H1 (cell line): ENCODE measurements around the gene SPOCK2. TPM values are rescaled to one million over a fixed set of nuclear protein-coding genes. Genes with fewer than 3 reads are reported as not detected.

Source experiments
- CTCF ChIA-PET: fragments of 300-600 bp; sonication (Branson Sonifier 250); formaldehyde crosslinking; loops from one replicate; lab custom pipeline; 2021; ENCODE audit not compliant: partially characterized antibody; lab: Charles Lee
- POLR2A ChIA-PET: fragments of 300-600 bp; sonication (Branson Sonifier 250); formaldehyde crosslinking; loops from one replicate; lab custom pipeline; 2021; ENCODE audit warnings: inconsistent platforms; ENCODE audit not compliant: partially characterized antibody; lab: Charles Lee
- DNase-seq, 2 experiments: peaks; one replicate each; pipeline versions ENCODE4 v3.0.0 to v3.0.0-alpha.2; 2010 to 2022; ENCODE audit warnings: low spot score in 2 of 2, low read depth in 1 of 2, mixed read lengths in 1 of 2
- FAIRE-seq: peaks from 2 replicates; lab custom pipeline; 2011; peaks lifted over from hg19 to GRCh38; lab: Jason Lieb, UNC
- H2AFZ ChIP-seq: 2 replicates; pipeline ENCODE4 v1.8.1; 2012; ENCODE audit warnings: low read length, inconsistent platforms
- H2AK5ac ChIP-seq: 2 replicates; pipeline ENCODE4 v1.6.1; 2013; ENCODE audit warnings: low read depth, low read length
- H2BK120ac ChIP-seq: replicated peaks from 2 replicates; pipeline ENCODE3; 2013; ENCODE audit warnings: low read depth, low read length, inconsistent platforms
- H2BK12ac ChIP-seq: 2 replicates; pipeline ENCODE4 v1.6.1; 2013; ENCODE audit warnings: low read depth, low read length
- H2BK15ac ChIP-seq: 2 replicates; pipeline ENCODE4 v1.6.1; 2013; ENCODE audit warnings: low read length
- H2BK20ac ChIP-seq: 2 replicates; pipeline ENCODE4 v1.6.1; 2013; ENCODE audit warnings: low read length
- H2BK5ac ChIP-seq: 2 replicates; pipeline ENCODE4 v1.6.1; 2013; ENCODE audit warnings: low read depth, low read length
- H3K14ac ChIP-seq: 2 replicates; pipeline ENCODE4 v1.6.1; 2013; ENCODE audit warnings: inconsistent platforms; ENCODE audit not compliant: insufficient read length
- H3K18ac ChIP-seq: 2 replicates; pipeline ENCODE4 v1.6.1; 2013; ENCODE audit warnings: low read length; ENCODE audit errors: extremely low read depth
- H3K23ac ChIP-seq: 2 replicates; pipeline ENCODE4 v1.6.1; 2013; ENCODE audit warnings: inconsistent platforms; ENCODE audit not compliant: insufficient read length
- H3K23me2 ChIP-seq: 2 replicates; pipeline ENCODE4 v1.6.1; 2013; ENCODE audit warnings: low read depth, low read length
- H3K27ac ChIP-seq: 2 replicates; pipeline ENCODE4 v1.6.1; 2011; ENCODE audit warnings: low read depth, low read length, inconsistent platforms
- H3K27me3 ChIP-seq, 4 experiments: replicated peaks in 1 of 4; 1 replicate in 1 of 4; 2 replicates in 3 of 4; pipeline versions ENCODE4 v1.6.1 to v1.8.1; 2011 to 2013; ENCODE audit warnings: low read length in 3 of 4, mild to moderate bottlenecking in 3 of 4, inconsistent platforms in 2 of 4, mixed read lengths in 2 of 4, moderate library complexity in 1 of 4; ENCODE audit not compliant: control insufficient read depth in 3 of 4, insufficient read depth in 3 of 4; ENCODE audit errors: extremely low read depth in 1 of 4
- H3K36me3 ChIP-seq, 4 experiments: 2 replicates each; pipeline versions ENCODE4 v1.6.1 to v1.8.1; 2011 to 2013; ENCODE audit warnings: mild to moderate bottlenecking in 4 of 4, low read length in 3 of 4, moderate library complexity in 2 of 4, control low read depth in 1 of 4, inconsistent platforms in 1 of 4; ENCODE audit not compliant: insufficient read depth in 4 of 4, control insufficient read depth in 2 of 4
- H3K4ac ChIP-seq: replicated peaks from 2 replicates; pipeline ENCODE3; 2013; ENCODE audit warnings: low read length, low read depth, mixed read lengths, inconsistent platforms; ENCODE audit not compliant: insufficient read length
- H3K4me1 ChIP-seq, 4 experiments: replicated peaks in 1 of 4; 1 replicate in 1 of 4; 2 replicates in 3 of 4; pipeline versions ENCODE4 v1.6.1 to v1.8.1; 2011 to 2013; ENCODE audit warnings: low read length in 3 of 4, inconsistent platforms in 2 of 4, mixed read lengths in 1 of 4; ENCODE audit not compliant: insufficient read depth in 4 of 4, control insufficient read depth in 3 of 4
- H3K4me2 ChIP-seq, 2 experiments: 2 replicates each; pipeline versions ENCODE4 v1.6.1 to v1.8.1; 2011 to 2013; ENCODE audit warnings: low read depth in 2 of 2, low read length in 2 of 2, control low read depth in 1 of 2, inconsistent platforms in 1 of 2, mild to moderate bottlenecking in 1 of 2; ENCODE audit not compliant: insufficient read depth in 1 of 2
- H3K4me3 ChIP-seq, 4 experiments: fragments of 200-600, 300-600 bp in 1 of 4; sonication (generic), shearing (Covaris generic), sonication (Bioruptor Twin) in 1 of 4; 2 replicates each; pipeline versions ENCODE4 v1.5.1 to v1.8.1; 2011 to 2016; ENCODE audit warnings: low read length in 4 of 4, low read depth in 3 of 4, control low read depth in 2 of 4, inconsistent platforms in 2 of 4, mild to moderate bottlenecking in 2 of 4, mixed read lengths in 1 of 4, moderate library complexity in 1 of 4; ENCODE audit not compliant: insufficient read depth in 2 of 4; ENCODE audit errors: extremely low read depth in 1 of 4
- H3K56ac ChIP-seq: replicated peaks from 2 replicates; pipeline ENCODE3; 2013; ENCODE audit warnings: low read depth, mild to moderate bottlenecking, mixed read lengths, low read length, inconsistent platforms; ENCODE audit not compliant: insufficient read length
- H3K79me1 ChIP-seq: 2 replicates; pipeline ENCODE4 v1.6.1; 2013; ENCODE audit warnings: low read depth, low read length, control low read depth
- H3K79me2 ChIP-seq, 2 experiments: 2 replicates each; pipeline versions ENCODE4 v1.6.1 to v1.8.1; 2012 to 2013; ENCODE audit warnings: low read length in 2 of 2, mild to moderate bottlenecking in 2 of 2, inconsistent platforms in 1 of 2; ENCODE audit not compliant: insufficient read depth in 2 of 2, control insufficient read depth in 1 of 2
- H3K9ac ChIP-seq, 4 experiments: replicated peaks in 1 of 4; 1 replicate in 1 of 4; 2 replicates in 3 of 4; pipeline versions ENCODE4 v1.6.1 to v1.8.1; 2011 to 2013; ENCODE audit warnings: low read depth in 3 of 4, low read length in 3 of 4, control low read depth in 2 of 4, mild to moderate bottlenecking in 2 of 4, moderate library complexity in 2 of 4, inconsistent platforms in 1 of 4; ENCODE audit errors: extremely low read depth in 1 of 4
- H3K9me3 ChIP-seq, 2 experiments: 2 replicates each; pipeline versions ENCODE4 v1.6.1 to v1.8.1; 2012 to 2013; ENCODE audit warnings: mild to moderate bottlenecking in 2 of 2, moderate library complexity in 2 of 2, control low read depth in 1 of 2, inconsistent platforms in 1 of 2, low read depth in 1 of 2, low read length in 1 of 2, mixed read lengths in 1 of 2; ENCODE audit not compliant: insufficient read depth in 2 of 2
- H4K20me1 ChIP-seq, 2 experiments: replicated peaks in 1 of 2; 2 replicates each; pipeline versions ENCODE3 to v1.8.1; 2011 to 2013; ENCODE audit warnings: inconsistent platforms in 2 of 2, low read length in 2 of 2, mild to moderate bottlenecking in 1 of 2; ENCODE audit not compliant: insufficient read depth in 2 of 2, control insufficient read depth in 1 of 2
- H4K5ac ChIP-seq: 2 replicates; pipeline ENCODE4 v1.6.1; 2013; ENCODE audit warnings: low read length, low read depth, mixed read lengths, inconsistent platforms; ENCODE audit not compliant: insufficient read length
- H4K8ac ChIP-seq: 2 replicates; pipeline ENCODE4 v1.8.0; 2013; ENCODE audit warnings: mild to moderate bottlenecking, moderate library complexity, low read length, inconsistent platforms; ENCODE audit not compliant: insufficient read depth; ENCODE audit errors: extremely low read depth
- H4K91ac ChIP-seq: replicated peaks from 2 replicates; pipeline ENCODE3; 2013; ENCODE audit warnings: low read length, mixed read lengths, inconsistent platforms; ENCODE audit not compliant: insufficient read length
- CTCF ChIP-seq, 3 experiments: IDR thresholded peaks; 1 replicate in 2 of 3; 2 replicates in 1 of 3; pipeline versions ENCODE4 v1.5.1 to v1.6.1; 2011; ENCODE audit warnings: low read length in 3 of 3, mild to moderate bottlenecking in 3 of 3, inconsistent platforms in 2 of 3, low read depth in 1 of 3, moderate library complexity in 1 of 3; ENCODE audit not compliant: insufficient read depth in 1 of 3; ENCODE audit errors: control extremely low read depth in 1 of 3
- FOSL1 ChIP-seq: IDR thresholded peaks from 2 replicates; pipeline ENCODE4 v1.6.1; 2011; ENCODE audit warnings: mild to moderate bottlenecking, low read depth, low read length, moderate library complexity; ENCODE audit not compliant: insufficient read depth
- RAD21 ChIP-seq, 2 experiments: IDR thresholded peaks in 1 of 2; conservative IDR thresholded peaks in 1 of 2; 2 replicates each; pipeline ENCODE4 v1.6.1; 2011; ENCODE audit warnings: low read depth in 2 of 2, low read length in 2 of 2, improper control_type of control experiment in 1 of 2, inconsistent platforms in 1 of 2, mild to moderate bottlenecking in 1 of 2, moderate library complexity in 1 of 2
- WGBS, 2 experiments: shearing (Covaris generic) in 1 of 2; methylation state at CpG; one replicate each; pipeline versions ENCODE4 v1.1.6 to v1.1.7; 2013 to 2015; ENCODE audit warnings: low lambda C conversion rate in 2 of 2, mixed read lengths in 2 of 2, inconsistent platforms in 1 of 2, low coverage in 1 of 2, missing lambda C conversion rate in 1 of 2; ENCODE audit not compliant: insufficient replicate concordance in 2 of 2, insufficient coverage in 1 of 2, insufficient read length in 1 of 2; ENCODE audit errors: extremely low coverage in 1 of 2, missing lambda C conversion rate in 1 of 2; 5-methylcytosine and 5-hydroxymethylcytosine counted together
- polyA plus RNA-seq, 7 experiments: library from polyadenylated mRNA; depleted of rRNA in 3 of 7; stranded (reverse) in 5 of 7; unstranded in 2 of 7; fragments of >200 nt in 5 of 7; fragments of 200-250 nt in 2 of 7; gene quantifications; 1 replicate in 5 of 7; 2 replicates in 1 of 7; 4 replicates in 1 of 7; pipeline versions ENCODE4 v1.2.1 to v1.2.3, GENCODE V29; 2011 to 2013; ENCODE audit warnings: missing spikeins in 2 of 7, mixed read lengths in 2 of 7
- total RNA-seq: library from RNA; stranded (reverse); fragmentation: NEBNext Ultra II Directional; extraction: Animal tissue kit (Norgen Biotek cat#: 25700); gene quantifications from 2 replicates; pipeline ENCODE4 v1.2.1, GENCODE V29; 2021

The SPOCK2 gene
- total and polyA plus RNA-seq, 2 of the 8 experiments (the other 6 are each of a cell fraction or from before 2014, with no cell fraction given): 1.5 to 1.9 TPM

- Histone ChIP-seq H3K79me2 (no peaks in the 10 kb centered on the region), H3K27ac (no peak overlapping the region; the same call in 1 of the 2 replicates)
- TF ChIP-seq CTCF (IDR thresholded peaks at IDR 0.05; ENCODE audit: control extremely low read depth in 1 of 3, insufficient read depth in 1 of 3, low read depth in 1 of 3, low read length in 3 of 3) (peak in 2 of 3 experiments; percentile 45 to 47; a peak in 2 of 4 replicates), RAD21 (IDR thresholded peaks at IDR 0.05 in 1 of 2, conservative IDR thresholded peaks at IDR 0.05 in 1 of 2; ENCODE audit: low read depth in 2 of 2, low read length in 2 of 2) (peak; percentile 59 to 66), FOSL1 (no peak)
- TF ChIP-seq, all 59 proteins: peak for 2
- Histone ChIP-seq H4K8ac (no peak overlapping the region), H4K91ac (no peak overlapping the region), H3K79me1 (no peaks in the 10 kb centered on the region), H3K9ac (no peak overlapping the region), H3K18ac (no peak overlapping the region), H3K4me1 (peaks cover 0 to 5% (median 2%) of the 10 kb centered on the region in 4 experiments; a peak in 2 of 7 replicates), H3K14ac (no peak overlapping the region), H2BK15ac (no peak overlapping the region), H3K23me2 (no peaks in the 10 kb centered on the region), H2AK5ac (no peak overlapping the region), H2BK12ac (no peak overlapping the region), H3K4ac (no peak overlapping the region), H3K56ac (no peak overlapping the region), H2BK120ac (no peak overlapping the region), H3K27me3 (no peaks in the 10 kb centered on the region), H4K5ac (no peak overlapping the region), H3K4me3 (no peak overlapping the region; a peak in 1 of 8 replicates), H2BK20ac (no peak overlapping the region), H3K4me2 (no peak overlapping the region), H3K9me3 (no peaks in the 10 kb centered on the region), H4K20me1 (no peaks in the 10 kb centered on the region), H3K36me3 (no peaks in the 10 kb centered on the region), H2BK5ac (no peak overlapping the region), H3K23ac (no peak overlapping the region), H2AFZ (no peak overlapping the region)
- WGBS, 2 experiments: 74% methylated on average over 3 of the region's 3 CpGs; no CpG with 5 or more reads in 1 of the 2 experiments
- POLR2A ChIA-PET: interaction anchor here (1.4 to 2.0 kb wide), 4 partner anchors 13 to 150 kb away, joined by 3 to 10 read pairs (median 6); partner anchors contain the start of gene DDIT4
- FAIRE-seq: peak; percentile 66
- DNase-seq: no peak
- CTCF ChIA-PET: interaction anchor here (0.5 to 5.0 kb wide), 35 partner anchors 9 to 218 kb away, joined by 3 to 51 read pairs (median 3); partner anchors contain the start of genes DDIT4 and SPOCK2
Observed at GRCh38 chr10:72126184-72126871, 38.0 kb upstream of the SPOCK2 start.
